Measurements from ENCODE around the gene MIGA2. TPM values are rescaled to one million over a fixed set of nuclear protein-coding genes. Genes with fewer than 3 reads are reported as not detected.

The MIGA2 gene
- total RNA-seq, 1 donor from 2014 or later, result 19.7 TPM

- Mint-ChIP-seq H3K27me3 (ENCODE audit: low read depth) (no peaks in the 10 kb centered on the region), H3K4me1 (ENCODE audit: low read depth) (peaks cover 27% of the 10 kb centered on the region), H3K27ac (ENCODE audit: unreplicated experiment) (no peak overlapping the region), H3K4me3 (ENCODE audit: unreplicated experiment) (peak overlapping the region; percentile 96), H3K36me3 (ENCODE audit: low read depth) (peaks cover 4% of the 10 kb centered on the region), H3K9me3 (ENCODE audit: low read depth) (no peaks in the 10 kb centered on the region)
- TF ChIP-seq, protein P1, sequence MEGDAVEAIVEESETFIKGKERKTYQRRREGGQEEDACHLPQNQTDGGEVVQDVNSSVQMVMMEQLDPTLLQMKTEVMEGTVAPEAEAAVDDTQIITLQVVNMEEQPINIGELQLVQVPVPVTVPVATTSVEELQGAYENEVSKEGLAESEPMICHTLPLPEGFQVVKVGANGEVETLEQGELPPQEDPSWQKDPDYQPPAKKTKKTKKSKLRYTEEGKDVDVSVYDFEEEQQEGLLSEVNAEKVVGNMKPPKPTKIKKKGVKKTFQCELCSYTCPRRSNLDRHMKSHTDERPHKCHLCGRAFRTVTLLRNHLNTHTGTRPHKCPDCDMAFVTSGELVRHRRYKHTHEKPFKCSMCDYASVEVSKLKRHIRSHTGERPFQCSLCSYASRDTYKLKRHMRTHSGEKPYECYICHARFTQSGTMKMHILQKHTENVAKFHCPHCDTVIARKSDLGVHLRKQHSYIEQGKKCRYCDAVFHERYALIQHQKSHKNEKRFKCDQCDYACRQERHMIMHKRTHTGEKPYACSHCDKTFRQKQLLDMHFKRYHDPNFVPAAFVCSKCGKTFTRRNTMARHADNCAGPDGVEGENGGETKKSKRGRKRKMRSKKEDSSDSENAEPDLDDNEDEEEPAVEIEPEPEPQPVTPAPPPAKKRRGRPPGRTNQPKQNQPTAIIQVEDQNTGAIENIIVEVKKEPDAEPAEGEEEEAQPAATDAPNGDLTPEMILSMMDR (IDR thresholded peaks at IDR 0.05), result no peak
- no peak for DNase-seq (ENCODE audit: low spot score)
Measured at GRCh38 chr9:129037767-129038098, 1.3 kb downstream of the MIGA2 start.

- TF ChIP-seq, protein P1 (IDR thresholded peaks at IDR 0.05), result no peak
- Mint-ChIP-seq H3K27me3 (ENCODE audit: low read depth) (no peaks in the 10 kb centered on the region), H3K9me3 (ENCODE audit: low read depth) (no peaks in the 10 kb centered on the region), H3K27ac (ENCODE audit: unreplicated experiment) (no peak overlapping the region), H3K4me1 (ENCODE audit: low read depth) (peaks cover 27% of the 10 kb centered on the region), H3K4me3 (ENCODE audit: unreplicated experiment) (peak overlapping the region; percentile 96), H3K36me3 (ENCODE audit: low read depth) (peaks cover 4% of the 10 kb centered on the region)
- no peak for DNase-seq (ENCODE audit: low spot score)
Measured at GRCh38 chr9:129038109-129038852, 1.9 kb downstream of the MIGA2 start.

GRCh38 chr9:129040113-129040643 lies 3.8 kb downstream of the MIGA2 start:
- H3K27me3 Mint-ChIP-seq (ENCODE audit: low read depth), result no peaks in the 10 kb centered on the region
- H3K36me3 Mint-ChIP-seq (ENCODE audit: low read depth), result peaks cover 4% of the 10 kb centered on the region
- no peak overlapping the region for H3K27ac Mint-ChIP-seq (ENCODE audit: unreplicated experiment)
- DNase-seq (ENCODE audit: low spot score), result no peak
- TF ChIP-seq, protein P1 (IDR thresholded peaks at IDR 0.05), result no peak
- peaks cover 27% of the 10 kb centered on the region for H3K4me1 Mint-ChIP-seq (ENCODE audit: low read depth)
- H3K9me3 Mint-ChIP-seq (ENCODE audit: low read depth), result no peaks in the 10 kb centered on the region
- H3K4me3 Mint-ChIP-seq (ENCODE audit: unreplicated experiment), result no peak overlapping the region

GRCh38 chr9:129042016-129042415 lies 5.6 kb downstream of the MIGA2 start:
- H3K4me1 Mint-ChIP-seq (ENCODE audit: low read depth), result peaks cover 20% of the 10 kb centered on the region
- no peaks in the 10 kb centered on the region for H3K27me3 Mint-ChIP-seq (ENCODE audit: low read depth)
- H3K4me3 Mint-ChIP-seq (ENCODE audit: unreplicated experiment), result no peak overlapping the region
- no peak overlapping the region for H3K27ac Mint-ChIP-seq (ENCODE audit: unreplicated experiment)
- no peak for DNase-seq (ENCODE audit: low spot score)
- no peaks in the 10 kb centered on the region for H3K9me3 Mint-ChIP-seq (ENCODE audit: low read depth)
- TF ChIP-seq, protein P1 (IDR thresholded peaks at IDR 0.05), result no peak
- peaks cover 4% of the 10 kb centered on the region for H3K36me3 Mint-ChIP-seq (ENCODE audit: low read depth)

DNA sequence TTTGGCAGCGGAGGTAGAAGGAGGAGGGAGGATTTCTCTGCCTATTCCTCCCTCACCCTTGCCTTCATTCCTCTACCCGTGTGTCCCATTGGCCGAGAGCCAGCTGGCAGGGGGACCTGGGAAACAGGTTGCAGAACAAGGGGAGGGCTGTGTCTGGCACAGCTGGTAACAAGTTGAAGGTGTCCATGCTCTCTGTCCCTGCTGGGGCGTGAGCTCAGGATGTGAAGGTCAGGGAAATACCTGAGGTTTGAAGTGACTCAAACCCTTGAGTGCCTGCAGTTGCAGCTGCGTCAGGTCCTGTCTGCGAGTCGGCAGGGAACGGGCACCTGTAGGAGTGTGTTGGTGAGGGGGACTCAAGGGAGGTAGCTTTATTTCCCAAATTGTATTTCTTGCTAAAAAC lies 16.2 kb downstream of the MIGA2 start:
- H3K9me3 Mint-ChIP-seq (ENCODE audit: low read depth), result no peaks in the 10 kb centered on the region
- H3K4me1 Mint-ChIP-seq (ENCODE audit: low read depth), result no peaks in the 10 kb centered on the region
- no peak overlapping the region for H3K4me3 Mint-ChIP-seq (ENCODE audit: unreplicated experiment)
- H3K27ac Mint-ChIP-seq (ENCODE audit: unreplicated experiment), result no peak overlapping the region
- peaks cover 9% of the 10 kb centered on the region for H3K36me3 Mint-ChIP-seq (ENCODE audit: low read depth)
- DNase-seq (ENCODE audit: low spot score), result no peak
- TF ChIP-seq, protein P1 (IDR thresholded peaks at IDR 0.05), result no peak
- H3K27me3 Mint-ChIP-seq (ENCODE audit: low read depth), result no peaks in the 10 kb centered on the region
